GM12878 (cell line): ENCODE measurements around the gene GUCY2F. TPM values are rescaled to one million over a fixed set of nuclear protein-coding genes. Genes with fewer than 3 reads are reported as not detected.

Experiments used
- ATAC-seq: fragments of 200-7000 bp; cut with Tn5 transposase; 3 replicates; pipeline ENCODE4 v1.9.1; 2020; ENCODE audit warnings: mild to moderate bottlenecking, moderate library complexity
- BruUV-seq: library from RNA; stranded (reverse); fragments of 400-500 nt; replicated peaks from 2 replicates; lab custom pipeline; 2021; lab: Mats Ljungman, UMichigan
- CTCF ChIA-PET: fragments of 300-600 bp; sonication (Branson Sonifier 250); formaldehyde crosslinking; extraction: SDS; loops from one replicate; lab custom pipeline; 2021; ENCODE audit warnings: inconsistent platforms; lab: Yijun Ruan, JAX
- POLR2A ChIA-PET: fragments of 350-600 bp; formaldehyde crosslinking; extraction: SDS; loops from one replicate; lab custom pipeline; 2021; ENCODE audit warnings: inconsistent platforms; lab: Charles Lee
- RAD21 ChIA-PET: fragments of 300-600 bp; sonication (Branson Sonifier 250); formaldehyde crosslinking; loops from one replicate; lab custom pipeline; 2023; ENCODE audit warnings: antibody characterized with exemption; ENCODE audit not compliant: unreplicated experiment; lab: Charles Lee
- SMC1A ChIA-PET: fragments of 300-600 bp; sonication (Branson Sonifier 250); formaldehyde crosslinking; loops from one replicate; lab custom pipeline; 2023; ENCODE audit not compliant: unreplicated experiment, uncharacterized antibody; lab: Charles Lee
- DNase-seq: peaks from one replicate; pipeline ENCODE4 v3.0.0-alpha.2; 2011; ENCODE audit warnings: low read depth, low spot score
- FAIRE-seq: peaks from 3 replicates; lab custom pipeline; 2011; peaks lifted over from hg19 to GRCh38; lab: Jason Lieb, UNC
- H2AFZ ChIP-seq: 2 replicates; pipeline ENCODE4 v1.6.0; 2011; ENCODE audit warnings: low read depth, low read length, control low read depth; ENCODE audit not compliant: control insufficient read depth
- H3K27ac ChIP-seq: 2 replicates; pipeline ENCODE4 v1.5.1; 2011; ENCODE audit warnings: control low read depth; ENCODE audit not compliant: control insufficient read depth, insufficient read depth
- H3K27me3 ChIP-seq, 2 experiments: replicated peaks in 1 of 2; 2 replicates each; pipeline versions ENCODE4 v1.6.0 to v1.6.1; 2011; ENCODE audit warnings: low read length in 1 of 2; ENCODE audit not compliant: control insufficient read depth in 2 of 2, insufficient read depth in 2 of 2
- H3K36me3 ChIP-seq, 2 experiments: 2 replicates each; pipeline ENCODE4 v1.5.1; 2011; ENCODE audit warnings: low read length in 1 of 2; ENCODE audit not compliant: control insufficient read depth in 2 of 2, insufficient read depth in 2 of 2
- H3K4me1 ChIP-seq: 2 replicates; pipeline ENCODE4 v1.6.1; 2011; ENCODE audit warnings: mild to moderate bottlenecking, low read length, moderate library complexity, mixed read lengths; ENCODE audit not compliant: control insufficient read depth, insufficient read depth
- H3K4me2 ChIP-seq: 2 replicates; pipeline ENCODE4 v1.6.0; 2011; ENCODE audit warnings: control low read depth; ENCODE audit not compliant: control insufficient read depth, insufficient read depth
- H3K4me3 ChIP-seq: fragments of 200-600 bp; sonication (generic); 2 replicates; pipeline ENCODE4 v1.5.1; 2016
- H3K79me2 ChIP-seq: 2 replicates; pipeline ENCODE4 v1.6.0; 2011; ENCODE audit warnings: low read length; ENCODE audit not compliant: control insufficient read depth, insufficient read depth
- H3K9ac ChIP-seq: 2 replicates; pipeline ENCODE4 v1.8.0; 2011; ENCODE audit warnings: low read length, control low read depth, mixed read lengths; ENCODE audit not compliant: control insufficient read depth, insufficient read depth
- H3K9me3 ChIP-seq: replicated peaks from 3 replicates; pipeline ENCODE4 v1.5.1; 2011; ENCODE audit warnings: mild to moderate bottlenecking, low read length; ENCODE audit not compliant: control insufficient read depth, insufficient read depth
- H4K20me1 ChIP-seq: 2 replicates; pipeline ENCODE4 v1.6.0; 2011; ENCODE audit not compliant: control insufficient read depth, insufficient read depth
- BHLHE40 ChIP-seq, 2 experiments: fragments of 450-650 bp in 1 of 2; IDR thresholded peaks; 2 replicates each; pipeline ENCODE4 v1.6.1; 2011 to 2017; ENCODE audit warnings: low read depth in 2 of 2, borderline replicate concordance in 1 of 2, improper control_type of control experiment in 1 of 2, low read length in 1 of 2, mild to moderate bottlenecking in 1 of 2
- CHD4 ChIP-seq: fragments of 200-600 bp; sonication (generic); IDR thresholded peaks from 2 replicates; pipeline ENCODE4 v1.6.1; 2016; ENCODE audit warnings: mild to moderate bottlenecking
- DPF2 ChIP-seq: fragments of 450-650 bp; IDR thresholded peaks from 2 replicates; pipeline ENCODE4 v1.6.1; 2017; ENCODE audit warnings: mild to moderate bottlenecking
- HCFC1 ChIP-seq: fragments of 150-350 bp; IDR thresholded peaks from 2 replicates; pipeline ENCODE4 v1.6.1; 2014; ENCODE audit warnings: low read length
- HDAC2 ChIP-seq: fragments of 200-600 bp; sonication (generic); IDR thresholded peaks from 2 replicates; pipeline ENCODE4 v1.6.1; 2017
- HDGF ChIP-seq: fragments of 450-650 bp; IDR thresholded peaks from 2 replicates; pipeline ENCODE4 v1.6.1; 2016; ENCODE audit warnings: antibody characterized with exemption
- IRF4 ChIP-seq: IDR thresholded peaks from 2 replicates; pipeline ENCODE4 v1.6.1; 2011; ENCODE audit warnings: low read depth, low read length
- JUND ChIP-seq: IDR thresholded peaks from 2 replicates; pipeline ENCODE4 v1.6.1; 2012; ENCODE audit warnings: low read depth, mild to moderate bottlenecking, low read length, improper control_type of control experiment, moderate library complexity
- MTA2 ChIP-seq: fragments of 450-650 bp; IDR thresholded peaks from 2 replicates; pipeline ENCODE4 v1.6.1; 2016; ENCODE audit warnings: low read depth, mild to moderate bottlenecking, moderate library complexity
- SIN3A ChIP-seq: IDR thresholded peaks from 2 replicates; pipeline ENCODE4 v1.6.1; 2012; ENCODE audit warnings: low read depth, low read length, improper control_type of control experiment
- SMC3 ChIP-seq: IDR thresholded peaks from 2 replicates; pipeline ENCODE4 v1.6.1; 2011; ENCODE audit warnings: low read length, improper control_type of control experiment, borderline replicate concordance
- WGBS: methylation state at CpG from one replicate; pipeline ENCODE4 v1.1.6; 2016; ENCODE audit warnings: low lambda C conversion rate; ENCODE audit not compliant: insufficient replicate concordance, insufficient coverage; ENCODE audit errors: missing lambda C conversion rate; 5-methylcytosine and 5-hydroxymethylcytosine counted together
- in situ Hi-C: fragments of 300-500 bp; cut with MboI; formaldehyde crosslinking; loops from 9 replicates; pipeline ENCODE4 v1.14.3; 2018; ENCODE audit warnings: mixed read lengths
- intact Hi-C: fragments of 100-400 bp; cut with micrococcal nuclease; formaldehyde crosslinking; loops from one replicate; pipeline ENCODE4 v1.14.2; 2022; ENCODE audit not compliant: unreplicated experiment
- polyA plus RNA-seq, 11 experiments: library from polyadenylated mRNA; depleted of rRNA in 4 of 11; unstranded in 6 of 11; stranded (reverse) in 5 of 11; fragments of >200 nt; fragmentation: Nextera tagmentation in 4 of 11; fragmentation: Illumina TruSeq in 1 of 11; extraction: Ambion mirVana in 4 of 11; extraction: Trizol in 1 of 11; gene quantifications; 1 replicate in 1 of 11; 2 replicates in 10 of 11; pipeline versions ENCODE4 v1.2.1 to v1.2.3, GENCODE V29; 2011 to 2016; ENCODE audit warnings: inconsistent platforms in 2 of 11, missing spikeins in 2 of 11, low read depth in 1 of 11
- total RNA-seq, 4 experiments: library from RNA; depleted of rRNA in 3 of 4; stranded (reverse); fragments of >200 nt in 3 of 4; fragmentation: Illumina TruSeq in 1 of 4; extraction: Trizol in 1 of 4; gene quantifications; 2 replicates each; pipeline versions ENCODE4 v1.2.1 to v1.2.3, GENCODE V29; 2013 to 2021
- TF ChIP-seq, protein P1 (sequence below): fragments of 450-650 bp; IDR thresholded peaks from 2 replicates; pipeline ENCODE4 v1.6.1; 2017; ENCODE audit warnings: antibody characterized with exemption, mild to moderate bottlenecking, moderate library complexity

GUCY2F gene
- total and polyA plus RNA-seq, 10 of the 15 experiments (the other 5 are each of a cell fraction or from before 2014, with no cell fraction given) = not detected

- SMC1A ChIA-PET = no interaction called here
- H3K27me3 ChIP-seq = no peaks in the 10 kb centered on the region
- no TSS peak for BruUV-seq
- H3K4me3 ChIP-seq = no peak overlapping the region
- no peaks in the 10 kb centered on the region for H4K20me1 ChIP-seq
- FAIRE-seq (no peak), ATAC-seq (no peak), DNase-seq (no peak)
- no peak overlapping the region for H2AFZ ChIP-seq
- CTCF ChIA-PET = no interaction called here
- H3K9ac ChIP-seq = no peak overlapping the region
- in situ Hi-C loops (no loop called here), intact Hi-C loops (no loop called here)
- H3K79me2 ChIP-seq = no peaks in the 10 kb centered on the region
- POLR2A ChIA-PET = no interaction called here
- no peaks in the 10 kb centered on the region for H3K9me3 ChIP-seq
- 100% methylated on average over 1 of the region's 1 CpG for WGBS
- H3K27ac ChIP-seq = no peak overlapping the region
- no peaks in the 10 kb centered on the region for H3K4me1 ChIP-seq
- RAD21 ChIA-PET = no interaction called here
- no peaks in the 10 kb centered on the region for H3K36me3 ChIP-seq
- TF ChIP-seq SMC3 (no peak), JUND (no peak), SIN3A (no peak), DPF2 (no peak), CHD4 (no peak), HDGF (no peak), HDAC2 (no peak), BHLHE40 (IDR thresholded peaks at IDR 0.05; ENCODE audit: borderline replicate concordance in 1 of 2, low read depth in 2 of 2, low read length in 1 of 2) (no peak), IRF4 (no peak), HCFC1 (no peak), MTA2 (no peak)
- TF ChIP-seq, protein P1, sequence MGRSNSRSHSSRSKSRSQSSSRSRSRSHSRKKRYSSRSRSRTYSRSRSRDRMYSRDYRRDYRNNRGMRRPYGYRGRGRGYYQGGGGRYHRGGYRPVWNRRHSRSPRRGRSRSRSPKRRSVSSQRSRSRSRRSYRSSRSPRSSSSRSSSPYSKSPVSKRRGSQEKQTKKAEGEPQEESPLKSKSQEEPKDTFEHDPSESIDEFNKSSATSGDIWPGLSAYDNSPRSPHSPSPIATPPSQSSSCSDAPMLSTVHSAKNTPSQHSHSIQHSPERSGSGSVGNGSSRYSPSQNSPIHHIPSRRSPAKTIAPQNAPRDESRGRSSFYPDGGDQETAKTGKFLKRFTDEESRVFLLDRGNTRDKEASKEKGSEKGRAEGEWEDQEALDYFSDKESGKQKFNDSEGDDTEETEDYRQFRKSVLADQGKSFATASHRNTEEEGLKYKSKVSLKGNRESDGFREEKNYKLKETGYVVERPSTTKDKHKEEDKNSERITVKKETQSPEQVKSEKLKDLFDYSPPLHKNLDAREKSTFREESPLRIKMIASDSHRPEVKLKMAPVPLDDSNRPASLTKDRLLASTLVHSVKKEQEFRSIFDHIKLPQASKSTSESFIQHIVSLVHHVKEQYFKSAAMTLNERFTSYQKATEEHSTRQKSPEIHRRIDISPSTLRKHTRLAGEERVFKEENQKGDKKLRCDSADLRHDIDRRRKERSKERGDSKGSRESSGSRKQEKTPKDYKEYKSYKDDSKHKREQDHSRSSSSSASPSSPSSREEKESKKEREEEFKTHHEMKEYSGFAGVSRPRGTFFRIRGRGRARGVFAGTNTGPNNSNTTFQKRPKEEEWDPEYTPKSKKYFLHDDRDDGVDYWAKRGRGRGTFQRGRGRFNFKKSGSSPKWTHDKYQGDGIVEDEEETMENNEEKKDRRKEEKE = no peak
- no peak overlapping the region for H3K4me2 ChIP-seq
Observed at GRCh38 chrX:109519001-109519400, 37.1 kb upstream of the GUCY2F start.
